Measurements from ENCODE around the gene YY1AP1.

DNA sequence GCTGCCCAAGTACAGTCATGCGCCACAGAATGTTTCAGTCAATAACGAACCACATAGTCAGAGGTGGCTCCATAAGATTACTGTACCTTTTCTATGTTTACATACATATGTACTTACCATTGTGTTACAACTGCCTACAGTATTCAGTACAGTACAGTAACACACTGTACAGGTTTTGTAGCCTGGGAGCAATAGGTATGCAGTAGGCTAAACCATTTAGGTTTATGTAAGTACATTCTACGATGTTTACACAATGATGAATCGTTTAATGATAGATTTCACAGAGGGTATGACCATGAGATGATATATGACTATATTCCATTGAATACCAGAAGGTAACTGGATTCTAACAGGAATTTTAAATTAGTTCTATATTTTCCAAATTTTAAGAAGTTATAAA, 10.5 kb downstream of the YY1AP1 start:
- TF ChIP-seq, protein P1, sequence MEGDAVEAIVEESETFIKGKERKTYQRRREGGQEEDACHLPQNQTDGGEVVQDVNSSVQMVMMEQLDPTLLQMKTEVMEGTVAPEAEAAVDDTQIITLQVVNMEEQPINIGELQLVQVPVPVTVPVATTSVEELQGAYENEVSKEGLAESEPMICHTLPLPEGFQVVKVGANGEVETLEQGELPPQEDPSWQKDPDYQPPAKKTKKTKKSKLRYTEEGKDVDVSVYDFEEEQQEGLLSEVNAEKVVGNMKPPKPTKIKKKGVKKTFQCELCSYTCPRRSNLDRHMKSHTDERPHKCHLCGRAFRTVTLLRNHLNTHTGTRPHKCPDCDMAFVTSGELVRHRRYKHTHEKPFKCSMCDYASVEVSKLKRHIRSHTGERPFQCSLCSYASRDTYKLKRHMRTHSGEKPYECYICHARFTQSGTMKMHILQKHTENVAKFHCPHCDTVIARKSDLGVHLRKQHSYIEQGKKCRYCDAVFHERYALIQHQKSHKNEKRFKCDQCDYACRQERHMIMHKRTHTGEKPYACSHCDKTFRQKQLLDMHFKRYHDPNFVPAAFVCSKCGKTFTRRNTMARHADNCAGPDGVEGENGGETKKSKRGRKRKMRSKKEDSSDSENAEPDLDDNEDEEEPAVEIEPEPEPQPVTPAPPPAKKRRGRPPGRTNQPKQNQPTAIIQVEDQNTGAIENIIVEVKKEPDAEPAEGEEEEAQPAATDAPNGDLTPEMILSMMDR (IDR thresholded peaks at IDR 0.05): no peak
- TF ChIP-seq POLR2AphosphoS5 (IDR thresholded peaks at IDR 0.05): no peak

All from gastroesophageal sphincter (tissue), 3 donors.